ENCODE results near the gene EFNB2. TPM values are rescaled to one million over a fixed set of nuclear protein-coding genes. Genes with fewer than 3 reads are reported as not detected.

EFNB2 gene
- total RNA-seq, 2 donors from 2014 or later = 41.8 to 104 TPM

GRCh38 chr13:106558527-106558926, 23.1 kb upstream of the EFNB2 start:
- H3K9ac ChIP-seq (ENCODE audit: low read depth in 2 of 2, low read length in 2 of 2) = no peak overlapping the region
- no peak overlapping the region for H3K27ac ChIP-seq
- intact Hi-C loops (cut with DNase I) = no loop called here
- no peak for DNase-seq
- no peaks in the 10 kb centered on the region for H3K9me3 ChIP-seq
- H3K36me3 ChIP-seq = peaks cover 16% of the 10 kb centered on the region
- no peaks in the 10 kb centered on the region for H3K27me3 ChIP-seq
- no peak overlapping the region for H3K4me3 ChIP-seq
- H3K4me1 ChIP-seq = no peaks in the 10 kb centered on the region
- no peak for TF ChIP-seq CTCF (IDR thresholded peaks at IDR 0.05)

- Histone ChIP-seq H3K9ac (ENCODE audit: low read depth in 2 of 2, low read length in 2 of 2) (no peak overlapping the region), H3K36me3 (peaks cover 16% of the 10 kb centered on the region), H3K27me3 (no peaks in the 10 kb centered on the region), H3K4me1 (no peaks in the 10 kb centered on the region), H3K27ac (no peak overlapping the region), H3K4me3 (no peak overlapping the region), H3K9me3 (no peaks in the 10 kb centered on the region)
- TF ChIP-seq CTCF (IDR thresholded peaks at IDR 0.05) = no peak
- no peak for DNase-seq
- intact Hi-C loops (cut with DNase I) = no loop called here
These were observed 20.3 kb upstream of the EFNB2 start for GRCh38 chr13:106555631-106556328.

- H3K4me1 ChIP-seq = no peaks in the 10 kb centered on the region
- no peak overlapping the region for H3K4me3 ChIP-seq
- no peak overlapping the region for H3K27ac ChIP-seq
- H3K9ac ChIP-seq (ENCODE audit: low read depth in 2 of 2, low read length in 2 of 2) = no peak overlapping the region
- TF ChIP-seq CTCF (IDR thresholded peaks at IDR 0.05) = no peak
- intact Hi-C loops (cut with DNase I) = no loop called here
- no peaks in the 10 kb centered on the region for H3K27me3 ChIP-seq
- H3K9me3 ChIP-seq = no peaks in the 10 kb centered on the region
- peaks cover 10% of the 10 kb centered on the region for H3K36me3 ChIP-seq
- no peak for DNase-seq
These were observed 16.3 kb upstream of the EFNB2 start for GRCh38 chr13:106551751-106552150.

- no peaks in the 10 kb centered on the region for H3K4me1 ChIP-seq
- DNase-seq = no peak
- no peak overlapping the region for H3K4me3 ChIP-seq
- no peaks in the 10 kb centered on the region for H3K9me3 ChIP-seq
- no peak for TF ChIP-seq CTCF (IDR thresholded peaks at IDR 0.05)
- intact Hi-C loops (cut with DNase I) = no loop called here
- no peak overlapping the region for H3K9ac ChIP-seq (ENCODE audit: low read depth in 2 of 2, low read length in 2 of 2)
- H3K27me3 ChIP-seq = no peaks in the 10 kb centered on the region
- H3K36me3 ChIP-seq = peaks cover 7% of the 10 kb centered on the region
- H3K27ac ChIP-seq = no peak overlapping the region
These were observed 15.9 kb upstream of the EFNB2 start for GRCh38 chr13:106551350-106551749.

GRCh38 chr13:106550570-106551135, 15.2 kb upstream of the EFNB2 start:
- intact Hi-C loops (cut with DNase I) = no loop called here
- no peak for TF ChIP-seq CTCF (IDR thresholded peaks at IDR 0.05)

More at GRCh38 chr13:106550570-106551135, 15.2 kb upstream of the EFNB2 start:
- Histone ChIP-seq H3K4me1 (no peaks in the 10 kb centered on the region), H3K36me3 (peaks cover 7% of the 10 kb centered on the region), H3K4me3 (no peak overlapping the region), H3K9me3 (no peaks in the 10 kb centered on the region), H3K9ac (ENCODE audit: low read depth in 2 of 2, low read length in 2 of 2) (no peak overlapping the region), H3K27me3 (no peaks in the 10 kb centered on the region), H3K27ac (no peak overlapping the region)
- no peak for DNase-seq
